ENCODE data around the gene SLC6A3.
"Not testable (repeated sequence)": the region's sequence is repeated elsewhere in the genome, so short reads cannot be mapped to it uniquely, and the experiment has no call there.

The SLC6A3 gene

GRCh38 chr5:1385395-1386273, 59.6 kb downstream of the SLC6A3 start:
- peak; percentile 77 for DNase-seq

- no peak for DNase-seq
Measured at GRCh38 chr5:1384521-1384920, 60.7 kb downstream of the SLC6A3 start.

- DNase-seq: no peak
Measured at GRCh38 chr5:1383886-1384401, 61.3 kb downstream of the SLC6A3 start.

- no peak for DNase-seq
Measured at GRCh38 chr5:1383344-1383743, 61.9 kb downstream of the SLC6A3 start.

- no peak for DNase-seq
Measured at GRCh38 chr5:1382248-1382700, 63.0 kb downstream of the SLC6A3 start.

- DNase-seq: no peak
Measured at GRCh38 chr5:1381370-1382247, 63.6 kb downstream of the SLC6A3 start.

GRCh38 chr5:1380910-1381309, 64.3 kb downstream of the SLC6A3 start:
- DNase-seq: no peak

GRCh38 chr5:1380011-1380817, 65.0 kb downstream of the SLC6A3 start:
- DNase-seq: peak; percentile 44

GRCh38 chr5:1378866-1379659, 66.2 kb downstream of the SLC6A3 start:
- DNase-seq: no peak

- DNase-seq: no peak
Measured at GRCh38 chr5:1378096-1378495, 67.1 kb downstream of the SLC6A3 start.

- DNase-seq: no peak
Measured at GRCh38 chr5:1376981-1377380, 68.3 kb downstream of the SLC6A3 start.

- no peak for DNase-seq
Measured at GRCh38 chr5:1375871-1376810, 69.1 kb downstream of the SLC6A3 start.

GRCh38 chr5:1374679-1375055, 70.6 kb downstream of the SLC6A3 start:
- no peak for DNase-seq

GRCh38 chr5:1374030-1374678, 71.1 kb downstream of the SLC6A3 start:
- DNase-seq: no peak

GRCh38 chr5:1371972-1372342, 73.3 kb downstream of the SLC6A3 start:
- DNase-seq: not testable (repeated sequence)

- DNase-seq: no peak
Measured at GRCh38 chr5:1371218-1371971, 73.8 kb downstream of the SLC6A3 start.

- no peak for DNase-seq
Measured at GRCh38 chr5:1370006-1370405, 75.2 kb downstream of the SLC6A3 start.

- DNase-seq: no peak
Measured at GRCh38 chr5:1368756-1369155, 76.5 kb downstream of the SLC6A3 start.

GRCh38 chr5:1368236-1368635, 77.0 kb downstream of the SLC6A3 start:
- DNase-seq: no peak
